Lower leg skin (tissue), 3 donors: ENCODE measurements around the gene BCAS1.

Source experiments
- POLR2A ChIP-seq, 2 donors: fragments of 450-650 bp; IDR thresholded peaks; one replicate each; pipeline ENCODE4 v1.6.1; 2016 to 2017; ENCODE audit warnings: antibody characterized with exemption in 2 of 2, mild to moderate bottlenecking in 1 of 2, moderate library complexity in 1 of 2
- TF ChIP-seq, protein P1 (sequence below), 3 donors: fragments of 450-650 bp; IDR thresholded peaks; one replicate each; pipeline ENCODE4 v1.5.1; 2016; ENCODE audit warnings: antibody characterized with exemption in 3 of 3, mild to moderate bottlenecking in 3 of 3, moderate library complexity in 2 of 3

DNA sequence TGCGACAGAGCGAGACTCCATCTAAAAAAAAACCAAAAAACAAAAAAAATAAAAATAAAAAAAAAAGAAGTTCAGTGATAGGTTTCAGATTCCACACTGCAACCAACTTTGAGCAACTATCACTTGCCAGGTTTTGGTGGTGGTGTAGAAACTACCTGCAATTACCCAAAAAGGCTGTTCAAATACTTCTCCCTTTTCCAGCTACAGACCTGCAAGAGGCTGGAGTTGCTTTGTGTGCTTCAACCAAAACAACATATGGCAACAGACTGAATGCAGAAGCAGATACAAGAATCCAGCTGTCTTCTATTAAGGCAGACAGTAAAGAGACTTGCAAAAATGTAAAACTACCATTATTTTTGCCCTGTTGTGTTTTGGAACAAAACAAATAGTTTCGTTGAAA, 9.3 kb upstream of the BCAS1 start:
- TF ChIP-seq, protein P1, sequence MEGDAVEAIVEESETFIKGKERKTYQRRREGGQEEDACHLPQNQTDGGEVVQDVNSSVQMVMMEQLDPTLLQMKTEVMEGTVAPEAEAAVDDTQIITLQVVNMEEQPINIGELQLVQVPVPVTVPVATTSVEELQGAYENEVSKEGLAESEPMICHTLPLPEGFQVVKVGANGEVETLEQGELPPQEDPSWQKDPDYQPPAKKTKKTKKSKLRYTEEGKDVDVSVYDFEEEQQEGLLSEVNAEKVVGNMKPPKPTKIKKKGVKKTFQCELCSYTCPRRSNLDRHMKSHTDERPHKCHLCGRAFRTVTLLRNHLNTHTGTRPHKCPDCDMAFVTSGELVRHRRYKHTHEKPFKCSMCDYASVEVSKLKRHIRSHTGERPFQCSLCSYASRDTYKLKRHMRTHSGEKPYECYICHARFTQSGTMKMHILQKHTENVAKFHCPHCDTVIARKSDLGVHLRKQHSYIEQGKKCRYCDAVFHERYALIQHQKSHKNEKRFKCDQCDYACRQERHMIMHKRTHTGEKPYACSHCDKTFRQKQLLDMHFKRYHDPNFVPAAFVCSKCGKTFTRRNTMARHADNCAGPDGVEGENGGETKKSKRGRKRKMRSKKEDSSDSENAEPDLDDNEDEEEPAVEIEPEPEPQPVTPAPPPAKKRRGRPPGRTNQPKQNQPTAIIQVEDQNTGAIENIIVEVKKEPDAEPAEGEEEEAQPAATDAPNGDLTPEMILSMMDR (IDR thresholded peaks at IDR 0.05) = no peak
- no peak for TF ChIP-seq POLR2A (IDR thresholded peaks at IDR 0.05)
